CD4-positive, CD25-positive, alpha-beta regulatory T cell (primary cell): ENCODE results near the gene ABLIM1. TPM values are rescaled to one million over a fixed set of nuclear protein-coding genes. Genes with fewer than 3 reads are reported as not detected.

Experiments used
- ATAC-seq, 2 donors: fragments of 150-1000 bp; cut with Tn5 transposase; one replicate each; pipeline ENCODE4 v1.10.0; 2021; ENCODE audit warnings: low read depth in 2 of 2, moderate number of reproducible peaks in 2 of 2, moderate library complexity in 1 of 2
- DNase-seq, 3 donors: peaks; one replicate each; pipeline versions ENCODE4 v3.0.0 to v3.0.0-alpha.2; 2012 to 2022; ENCODE audit warnings: mixed read lengths in 1 of 3
- H3K27ac ChIP-seq: one replicate; pipeline ENCODE4 v1.7.0; 2013; ENCODE audit warnings: mild to moderate bottlenecking, low read length; ENCODE audit not compliant: insufficient read depth, poor library complexity, severe bottlenecking
- H3K27me3 ChIP-seq: one replicate; pipeline ENCODE4 v1.7.0; 2013; ENCODE audit warnings: low read length; ENCODE audit not compliant: control insufficient read depth, insufficient read depth
- H3K36me3 ChIP-seq: one replicate; pipeline ENCODE4 v1.7.0; 2013; ENCODE audit warnings: mild to moderate bottlenecking, low read length, moderate library complexity; ENCODE audit not compliant: control insufficient read depth, insufficient read depth
- H3K4me1 ChIP-seq: 2 replicates; pipeline ENCODE4 v1.7.0; 2013; ENCODE audit warnings: mild to moderate bottlenecking, low read length; ENCODE audit not compliant: insufficient read depth, control insufficient read depth, poor library complexity, severe bottlenecking
- H3K4me3 ChIP-seq: one replicate; pipeline ENCODE4 v1.7.0; 2013; ENCODE audit warnings: low read depth, mild to moderate bottlenecking, low read length, moderate library complexity
- H3K9me3 ChIP-seq, 2 experiments: 1 replicate in 1 of 2; 2 replicates in 1 of 2; pipeline ENCODE4 v1.7.0; 2013; ENCODE audit warnings: low read length in 2 of 2, mild to moderate bottlenecking in 1 of 2, moderate library complexity in 1 of 2; ENCODE audit not compliant: control insufficient read depth in 2 of 2
- H3K27ac Mint-ChIP-seq, 3 donors: one replicate each; pipeline ENCODE4 v1.8.0; 2020 to 2022; ENCODE audit warnings: mild to moderate bottlenecking in 3 of 3, mixed read lengths in 3 of 3, moderate library complexity in 2 of 3
- H3K27me3 Mint-ChIP-seq: one replicate; pipeline ENCODE4 v1.8.0; 2022; ENCODE audit warnings: mild to moderate bottlenecking, mixed read lengths
- H3K36me3 Mint-ChIP-seq: one replicate; pipeline ENCODE4 v1.8.0; 2020; ENCODE audit warnings: mixed read lengths
- H3K4me1 Mint-ChIP-seq, 4 donors: one replicate each; pipeline ENCODE4 v1.8.0; 2020 to 2022; ENCODE audit warnings: mixed read lengths in 4 of 4, mild to moderate bottlenecking in 1 of 4
- H3K4me3 Mint-ChIP-seq, 4 donors: one replicate each; pipeline ENCODE4 v1.8.0; 2020 to 2022; ENCODE audit warnings: mild to moderate bottlenecking in 4 of 4, mixed read lengths in 4 of 4, moderate library complexity in 3 of 4
- H3K9me3 Mint-ChIP-seq, 7 donors: one replicate each; pipeline ENCODE4 v1.8.0; 2020 to 2022; ENCODE audit warnings: mixed read lengths in 7 of 7, mild to moderate bottlenecking in 3 of 7, moderate library complexity in 2 of 7
- polyA plus RNA-seq, 4 donors: library from polyadenylated mRNA; unstranded; fragments of 300-500 nt; fragmentation: Illumina TruSeq; gene quantifications; one replicate each; pipeline ENCODE4 v1.2.3, GENCODE V29; 2021
- total RNA-seq: library from RNA; stranded (reverse); gene quantifications from one replicate; pipeline ENCODE4 v1.2.3, GENCODE V29; 2022

ABLIM1 gene
- total and polyA plus RNA-seq, 5 donors from 2014 or later, result 101 to 138 (median 131) TPM

DNA sequence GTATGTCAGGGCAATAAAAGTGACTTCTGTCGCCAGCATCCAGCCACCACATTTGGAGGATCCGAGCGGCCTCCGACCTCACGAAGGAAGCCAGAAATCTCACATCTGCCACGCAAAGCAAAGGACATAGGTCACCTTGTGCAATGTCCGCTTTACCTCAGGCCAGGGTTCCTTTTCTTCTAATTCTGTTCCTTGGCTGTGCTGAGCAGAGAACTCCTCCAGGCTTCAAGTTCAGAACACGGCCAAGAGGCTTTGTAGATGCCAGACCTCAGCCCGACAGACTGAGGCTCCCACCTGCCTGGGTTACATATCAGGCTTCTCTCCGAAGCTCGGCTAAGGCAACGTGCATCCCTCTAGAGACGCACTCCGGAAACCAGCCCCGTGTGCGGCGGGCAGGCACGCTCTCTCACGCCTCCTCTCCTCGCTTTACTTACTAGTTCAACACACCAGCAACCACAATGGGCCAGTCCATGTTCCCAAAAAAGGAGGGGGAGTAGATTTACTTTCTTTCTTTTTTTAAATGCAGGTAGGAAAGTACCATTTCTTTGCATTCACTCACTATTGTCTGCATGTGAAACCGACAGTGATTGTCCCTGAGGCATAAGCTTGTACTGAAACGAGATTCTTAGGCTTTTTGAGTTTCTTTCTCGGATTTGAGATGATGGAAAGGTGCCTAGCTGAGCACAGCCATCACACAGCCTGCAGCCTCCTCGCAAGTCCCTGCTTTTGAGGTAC lies 131.4 kb downstream of the ABLIM1 start:
- peak overlapping the region; percentile 92 for H3K4me3 ChIP-seq
- Mint-ChIP-seq H3K36me3 (no peaks in the 10 kb centered on the region), H3K9me3 (peaks cover 0 to 1% (median 0%) of the 10 kb centered on the region in 7 donors), H3K4me1 (peaks cover 26 to 67% (median 46%) of the 10 kb centered on the region in 4 donors), H3K4me3 (peak overlapping the region; percentile 91 to 98 (median 94)), H3K27ac (peak overlapping the region; percentile 96 to 100 (median 97)), H3K27me3 (no peaks in the 10 kb centered on the region)
- no peaks in the 10 kb centered on the region for H3K36me3 ChIP-seq
- ATAC-seq (peak; percentile 98), DNase-seq (peak; percentile 75 to 98 (median 92))
- H3K27me3 ChIP-seq, result no peaks in the 10 kb centered on the region
- peak overlapping the region; percentile 85 for H3K27ac ChIP-seq
- H3K9me3 ChIP-seq, result no peaks in the 10 kb centered on the region
- peaks cover 29% of the 10 kb centered on the region for H3K4me1 ChIP-seq

DNA sequence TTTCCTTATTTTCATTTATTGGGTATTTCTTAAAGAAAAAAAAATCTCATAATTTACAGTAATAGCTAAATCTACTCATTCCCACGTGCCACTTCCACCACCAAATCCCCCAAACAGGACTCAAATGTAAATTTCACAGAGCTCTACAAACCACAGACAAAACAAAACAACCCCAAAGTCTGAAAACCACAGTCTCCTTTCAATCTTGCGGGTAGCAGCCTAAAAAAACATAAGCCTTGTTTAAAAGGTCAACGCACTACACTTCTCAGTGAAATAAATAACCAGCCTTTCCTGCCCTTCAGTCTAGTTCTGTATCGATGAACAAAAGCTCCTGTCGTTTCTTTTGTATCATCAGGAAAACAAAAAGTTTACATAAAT lies 132.0 kb downstream of the ABLIM1 start:
- peaks cover 26 to 72% (median 51%) of the 10 kb centered on the region in 4 donors for H3K4me1 Mint-ChIP-seq
- H3K4me3 Mint-ChIP-seq, result peak overlapping the region; percentile 91 to 98 (median 94)
- H3K27ac Mint-ChIP-seq, result peak overlapping the region; percentile 96 to 100 (median 97)
- ATAC-seq (peak; percentile 6 to 11), DNase-seq (peak; percentile 19 to 62 (median 53))
- H3K4me1 ChIP-seq, result peaks cover 32% of the 10 kb centered on the region
- peak overlapping the region; percentile 92 for H3K4me3 ChIP-seq
- H3K9me3 ChIP-seq, result no peaks in the 10 kb centered on the region
- H3K27me3 ChIP-seq, result no peaks in the 10 kb centered on the region
- no peaks in the 10 kb centered on the region for H3K27me3 Mint-ChIP-seq
- peaks cover 0 to 1% (median 0%) of the 10 kb centered on the region in 7 donors for H3K9me3 Mint-ChIP-seq
- peaks cover 2% of the 10 kb centered on the region for H3K36me3 ChIP-seq
- peak overlapping the region; percentile 85 for H3K27ac ChIP-seq
- no peaks in the 10 kb centered on the region for H3K36me3 Mint-ChIP-seq

DNA sequence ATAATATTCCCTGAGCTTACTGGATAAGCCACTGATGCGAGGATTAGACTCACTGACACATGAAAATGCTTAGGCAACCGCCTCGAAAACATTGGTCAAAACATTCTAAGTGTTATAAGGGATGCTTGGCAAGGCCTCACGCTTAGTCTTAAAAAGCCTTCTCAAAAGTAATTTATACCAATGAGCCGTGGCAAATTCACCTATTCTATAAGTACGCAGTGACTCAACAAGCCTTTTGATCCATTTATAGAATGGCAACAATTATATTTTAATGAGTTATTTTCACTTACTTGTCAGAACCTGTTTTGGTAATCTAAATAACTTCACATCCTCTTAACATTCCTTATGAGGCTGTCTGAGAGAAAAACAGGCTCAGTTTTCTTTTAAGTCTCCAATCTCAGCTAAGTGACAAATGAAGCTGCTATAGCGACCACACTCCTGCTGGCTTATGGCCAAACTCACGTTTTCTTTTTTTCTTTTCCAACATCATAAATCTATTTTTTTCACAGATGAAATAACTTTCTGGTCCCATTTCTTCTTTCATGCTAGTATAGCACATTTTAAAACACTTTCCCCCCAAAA lies 132.6 kb downstream of the ABLIM1 start:
- H3K4me3 Mint-ChIP-seq, result peak overlapping the region; percentile 91 to 98 (median 94)
- H3K4me3 ChIP-seq, result peak overlapping the region; percentile 92
- no peaks in the 10 kb centered on the region for H3K27me3 Mint-ChIP-seq
- peak overlapping the region; percentile 85 for H3K27ac ChIP-seq
- H3K9me3 Mint-ChIP-seq, result peaks cover 0 to 1% (median 0%) of the 10 kb centered on the region in 7 donors
- H3K9me3 ChIP-seq, result no peaks in the 10 kb centered on the region
- H3K36me3 ChIP-seq, result peaks cover 6% of the 10 kb centered on the region
- peak overlapping the region; percentile 96 to 100 (median 97) for H3K27ac Mint-ChIP-seq
- no peaks in the 10 kb centered on the region for H3K27me3 ChIP-seq
- H3K36me3 Mint-ChIP-seq, result peaks cover under 1% of the 10 kb centered on the region
- DNase-seq (peak in 1 of 3 donors; percentile 50), ATAC-seq (no peak)
- peaks cover 26 to 78% (median 52%) of the 10 kb centered on the region in 4 donors for H3K4me1 Mint-ChIP-seq
- H3K4me1 ChIP-seq, result peaks cover 32% of the 10 kb centered on the region

DNA sequence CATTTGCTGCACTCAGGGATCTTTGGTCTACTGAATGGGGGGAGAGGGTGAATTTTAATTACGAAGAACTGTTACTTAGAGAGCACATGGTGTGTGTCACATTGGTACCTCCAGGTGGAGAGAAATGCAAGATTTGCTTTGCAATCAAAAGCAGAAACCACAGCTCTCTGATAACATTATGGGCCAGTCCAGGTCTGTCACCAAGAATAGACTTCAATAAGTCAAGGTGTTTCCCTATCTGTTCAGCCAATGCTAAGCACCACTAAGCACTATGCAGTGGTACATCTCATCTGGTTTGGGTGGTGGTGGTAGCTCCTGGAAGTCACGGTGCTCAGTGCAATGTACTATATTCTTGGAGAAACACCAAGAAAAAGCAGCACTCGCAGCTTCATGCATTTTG lies 134.2 kb downstream of the ABLIM1 start:
- Histone ChIP-seq H3K27me3 (no peaks in the 10 kb centered on the region), H3K4me3 (peak overlapping the region; percentile 92), H3K4me1 (peaks cover 46% of the 10 kb centered on the region), H3K27ac (no peak overlapping the region), H3K36me3 (peaks cover 14% of the 10 kb centered on the region), H3K9me3 (no peaks in the 10 kb centered on the region)
- Mint-ChIP-seq H3K4me3 (peak overlapping the region; percentile 91 to 98 (median 94)), H3K9me3 (no peaks in the 10 kb centered on the region), H3K36me3 (peaks cover 11% of the 10 kb centered on the region), H3K27me3 (no peaks in the 10 kb centered on the region), H3K4me1 (peaks cover 30 to 89% (median 66%) of the 10 kb centered on the region in 4 donors), H3K27ac (peak overlapping the region; percentile 96 to 97 (median 96))
- DNase-seq, result peak in 1 of 3 donors; percentile 70
- ATAC-seq, result no peak

DNA sequence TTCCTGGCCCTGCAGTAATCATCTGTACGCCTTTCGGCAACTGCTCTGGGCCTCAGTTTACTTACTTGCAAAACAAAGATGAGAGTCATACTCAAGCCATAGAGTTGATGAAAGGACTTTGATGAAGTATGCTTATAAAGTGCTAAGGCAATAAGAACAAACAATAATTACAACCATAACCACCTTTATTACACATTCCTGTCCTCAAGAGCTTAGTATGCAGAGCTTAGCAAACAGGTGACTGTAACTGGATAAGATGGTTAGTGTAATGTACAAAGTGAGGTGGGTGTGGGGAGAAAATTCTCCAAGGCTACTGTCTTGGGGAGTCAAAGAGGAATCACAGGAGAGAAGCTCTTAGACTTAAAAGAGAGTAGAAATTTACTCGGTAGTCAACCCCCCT lies 136.8 kb downstream of the ABLIM1 start:
- ATAC-seq (no peak), DNase-seq (no peak)
- H3K36me3 ChIP-seq, result peaks cover 19% of the 10 kb centered on the region
- H3K4me3 ChIP-seq, result no peak overlapping the region
- no peak overlapping the region for H3K27ac ChIP-seq
- Mint-ChIP-seq H3K27me3 (no peaks in the 10 kb centered on the region), H3K4me3 (peak overlapping the region in 3 of 4 donors; percentile 91 to 98 (median 94)), H3K4me1 (peaks cover 30 to 98% (median 80%) of the 10 kb centered on the region in 4 donors), H3K27ac (peak overlapping the region in 2 of 3 donors; percentile 31 to 97), H3K9me3 (no peaks in the 10 kb centered on the region), H3K36me3 (peaks cover 25% of the 10 kb centered on the region)
- H3K9me3 ChIP-seq, result no peaks in the 10 kb centered on the region
- no peaks in the 10 kb centered on the region for H3K27me3 ChIP-seq
- peaks cover 53% of the 10 kb centered on the region for H3K4me1 ChIP-seq

DNA sequence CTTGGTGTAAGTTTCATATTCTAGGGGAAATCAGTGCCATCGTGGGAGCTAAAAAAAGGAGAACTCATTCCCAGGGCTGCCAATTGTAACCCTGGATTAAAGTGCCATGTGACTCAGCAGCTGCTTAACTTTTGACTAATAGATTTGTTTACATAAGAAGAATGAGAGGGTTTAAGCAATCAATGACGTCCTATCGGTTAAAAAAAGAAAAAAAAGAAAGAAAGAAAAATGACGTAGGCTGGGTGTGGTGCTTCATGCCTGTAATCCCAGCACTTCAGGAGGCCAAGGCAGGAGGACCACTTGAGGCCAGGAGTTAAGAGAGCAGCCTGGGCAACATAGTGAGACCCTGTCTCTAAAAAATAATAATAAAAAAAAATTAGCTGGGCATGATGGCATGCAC lies 137.6 kb downstream of the ABLIM1 start:
- Mint-ChIP-seq H3K36me3 (peaks cover 31% of the 10 kb centered on the region), H3K4me3 (peak overlapping the region; percentile 51 to 73 (median 66)), H3K9me3 (no peaks in the 10 kb centered on the region), H3K4me1 (peaks cover 32 to 99% (median 82%) of the 10 kb centered on the region in 4 donors), H3K27ac (peak overlapping the region; percentile 65 to 81 (median 70)), H3K27me3 (no peaks in the 10 kb centered on the region)
- no peak overlapping the region for H3K27ac ChIP-seq
- H3K4me1 ChIP-seq, result peaks cover 53% of the 10 kb centered on the region
- H3K36me3 ChIP-seq, result peaks cover 19% of the 10 kb centered on the region
- no peaks in the 10 kb centered on the region for H3K9me3 ChIP-seq
- H3K27me3 ChIP-seq, result no peaks in the 10 kb centered on the region
- ATAC-seq, result no peak
- H3K4me3 ChIP-seq, result peak overlapping the region; percentile 11
- no peak for DNase-seq

DNA sequence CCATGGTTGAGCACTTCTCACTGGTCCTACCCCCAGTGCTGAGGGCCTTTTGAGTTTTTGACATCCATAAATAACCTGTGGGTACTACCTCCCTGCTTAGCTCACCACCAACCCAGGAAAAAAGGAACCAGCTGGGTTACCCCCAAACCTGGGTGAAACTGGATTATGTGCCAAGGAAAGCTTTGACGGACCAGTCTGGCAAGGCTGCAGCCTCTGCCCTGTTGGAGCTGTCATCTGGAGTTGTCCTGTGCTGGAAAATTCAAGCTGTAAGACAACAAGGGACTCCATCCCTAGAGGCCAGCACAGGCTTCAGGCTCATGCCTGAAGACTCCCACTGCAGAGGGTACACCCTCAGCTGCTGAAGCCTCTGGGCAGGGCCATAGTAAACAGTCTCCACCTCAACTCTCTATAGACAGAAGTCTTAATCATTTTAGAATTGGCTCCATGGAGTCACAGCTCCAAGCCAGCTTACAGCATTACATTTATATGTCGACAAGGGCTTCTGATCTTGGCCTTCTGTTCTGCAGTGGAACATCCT lies 138.2 kb downstream of the ABLIM1 start:
- no peak overlapping the region for H3K27ac ChIP-seq
- Mint-ChIP-seq H3K36me3 (peaks cover 31% of the 10 kb centered on the region), H3K9me3 (no peaks in the 10 kb centered on the region), H3K4me1 (peaks cover 32 to 99% (median 81%) of the 10 kb centered on the region in 4 donors), H3K27ac (peak overlapping the region; percentile 65 to 81 (median 70)), H3K4me3 (peak overlapping the region in 3 of 4 donors; percentile 51 to 73 (median 73)), H3K27me3 (no peaks in the 10 kb centered on the region)
- DNase-seq (no peak), ATAC-seq (no peak)
- H3K9me3 ChIP-seq, result no peaks in the 10 kb centered on the region
- peaks cover 19% of the 10 kb centered on the region for H3K36me3 ChIP-seq
- no peaks in the 10 kb centered on the region for H3K27me3 ChIP-seq
- peak overlapping the region; percentile 19 for H3K4me3 ChIP-seq
- H3K4me1 ChIP-seq, result peaks cover 48% of the 10 kb centered on the region
